Glomerular visceral epithelial cell (primary cell): Measurements from ENCODE around the gene NUP98.
A peak's percentile ranks its signal among the peaks of the same experiment; 100 is the strongest.

Source experiments
- DNase-seq: peaks from one replicate; pipeline ENCODE4 v3.0.0-alpha.2; 2016; ENCODE audit errors: extremely low spot score

NUP98 gene

DNA sequence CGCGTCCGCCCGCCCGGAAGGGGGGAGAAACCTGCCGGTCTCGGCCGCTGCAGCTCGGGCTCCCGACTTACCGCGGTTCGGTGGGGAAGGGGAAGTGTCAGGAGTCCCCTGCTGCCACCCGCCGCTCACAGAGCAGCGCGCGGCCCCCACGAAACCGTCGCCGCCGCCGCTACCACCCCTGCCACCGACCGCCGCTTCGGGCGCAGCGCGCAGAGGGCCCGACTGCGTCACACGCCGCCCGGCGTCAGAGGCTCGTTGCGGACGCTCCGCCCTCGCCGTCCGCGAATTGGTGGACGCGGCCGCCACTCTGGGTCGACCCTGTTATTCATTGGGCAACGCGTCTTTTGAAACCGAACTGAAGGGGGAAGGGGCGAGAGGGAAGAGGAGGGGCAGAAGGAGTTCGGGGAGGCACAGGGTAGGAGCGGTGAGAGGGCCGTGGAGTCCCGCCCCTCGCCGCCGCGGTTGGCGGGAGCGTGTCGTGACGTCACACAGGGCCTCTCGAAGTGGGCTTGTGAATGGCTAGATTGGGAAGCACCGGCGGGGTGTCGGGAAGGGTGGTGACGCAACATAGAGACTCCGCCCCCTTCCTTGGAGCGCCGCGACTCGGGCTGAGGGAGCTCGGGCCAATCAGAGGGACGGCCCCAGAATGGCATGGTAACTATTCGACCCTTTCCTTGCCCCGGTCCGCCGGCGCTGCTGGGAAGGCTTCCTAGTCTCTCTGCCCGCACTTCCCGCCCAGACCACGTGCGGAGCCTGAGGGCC, at the start of gene NUP98:
Gene NUP98, minus strand, starts transcription at position 226 of the 762 bp plus-strand sequence. CDS start 15,437 bp downstream, outside the sequence.
- peak; percentile 100 for DNase-seq

DNA sequence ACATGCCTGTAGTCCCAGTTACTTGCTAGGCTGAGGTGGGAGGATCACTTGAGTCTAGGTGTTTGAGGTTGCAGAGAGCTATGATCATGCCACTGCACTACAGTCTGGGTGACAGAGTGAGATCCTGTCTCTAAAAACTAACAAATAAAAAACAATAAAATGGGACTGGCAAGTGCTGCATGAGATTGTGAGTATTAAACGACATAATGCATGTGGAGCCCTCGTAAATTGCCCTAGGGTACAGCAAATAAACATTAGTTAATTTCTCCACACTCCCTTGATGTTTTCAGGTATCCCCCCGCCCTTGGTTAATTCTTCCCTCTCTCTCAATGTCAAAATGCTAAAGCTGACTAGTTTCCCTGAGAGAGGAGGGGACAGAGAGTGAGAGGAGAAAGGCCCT, 48.3 kb upstream of the NUP98 start:
- no peak for DNase-seq

DNA sequence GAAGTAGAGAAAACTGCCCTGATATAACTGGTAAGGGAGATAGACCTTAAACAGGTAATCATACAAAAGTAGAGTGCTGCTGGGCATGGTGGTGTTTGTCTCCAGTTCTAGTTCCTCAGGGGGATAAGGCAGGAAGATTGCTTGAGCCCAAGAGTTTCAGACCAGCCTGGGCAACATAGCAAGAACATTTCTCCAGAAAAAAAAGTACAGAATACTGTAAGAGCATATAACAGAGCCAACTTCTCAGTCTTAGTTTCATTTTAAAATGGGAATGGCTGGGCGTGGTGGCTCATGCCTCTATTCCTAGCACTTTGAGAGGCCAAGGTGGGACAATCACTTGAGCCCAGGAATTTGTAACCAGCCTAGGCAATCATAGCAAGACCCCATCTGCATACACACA, 47.9 kb upstream of the NUP98 start:
- no peak for DNase-seq

DNA sequence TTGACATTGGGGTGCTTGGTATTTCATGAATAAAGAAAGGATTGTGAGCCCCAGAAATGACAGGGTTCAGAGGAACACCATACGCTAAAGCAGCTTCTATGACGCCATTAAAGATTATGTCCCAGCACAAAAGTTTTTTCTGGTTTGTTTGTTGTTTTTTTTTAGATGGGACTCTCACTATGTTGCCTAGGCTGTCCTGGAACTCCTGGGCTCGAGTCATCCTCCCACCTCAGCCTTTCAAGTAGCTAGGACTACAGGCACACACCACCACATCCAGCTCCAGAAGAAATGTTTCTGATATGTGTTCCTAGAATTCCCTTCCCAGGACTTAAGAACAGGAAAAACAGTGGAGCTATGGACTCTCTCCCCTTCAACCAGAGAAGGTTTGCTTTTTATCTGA, 46.0 kb upstream of the NUP98 start:
- DNase-seq: no peak

DNA sequence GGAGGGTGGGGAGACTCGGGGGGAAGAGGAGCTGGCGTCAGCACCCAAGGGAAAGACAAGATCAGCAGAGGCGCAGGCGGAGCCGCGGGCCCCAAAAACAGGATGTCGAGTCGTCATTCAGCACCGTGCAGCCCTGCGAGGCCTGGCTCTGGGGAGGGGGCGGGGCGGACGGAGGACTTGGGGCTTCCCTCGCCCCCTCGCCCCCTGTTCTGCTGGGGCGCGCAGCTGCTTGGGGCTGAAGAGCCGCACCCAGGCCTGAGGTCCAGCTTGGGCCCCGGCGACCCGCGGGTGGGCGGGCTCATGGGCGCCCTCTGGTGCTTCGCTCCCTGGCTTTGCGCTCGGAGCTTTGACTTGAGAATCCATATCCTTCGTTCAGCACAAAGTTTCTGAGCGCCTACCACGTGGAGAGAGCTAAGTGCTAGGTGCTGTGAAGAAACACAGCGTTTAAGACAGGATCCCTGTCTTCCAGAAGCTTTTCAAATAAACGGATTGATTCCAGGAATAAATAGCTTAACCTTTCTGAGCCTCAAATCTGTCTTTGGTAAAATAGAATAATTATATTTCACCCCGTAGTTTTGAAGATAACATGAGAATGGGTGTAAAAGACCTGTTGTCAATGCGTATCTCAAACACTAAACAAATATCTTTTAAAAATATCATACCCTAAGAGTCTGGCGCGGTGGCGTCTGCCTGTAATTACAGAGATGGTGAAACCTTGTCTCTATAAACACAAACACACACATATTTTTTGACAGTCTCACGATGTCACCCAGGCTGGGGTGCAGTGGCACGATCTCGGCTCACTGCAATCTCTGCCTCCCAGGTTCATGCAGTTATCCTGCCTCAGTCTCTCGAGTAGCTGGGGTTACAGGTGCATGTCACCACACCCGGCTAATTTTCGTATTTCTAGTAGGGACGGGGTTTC, 44.3 kb upstream of the NUP98 start:
- DNase-seq: peak; percentile 86

DNA sequence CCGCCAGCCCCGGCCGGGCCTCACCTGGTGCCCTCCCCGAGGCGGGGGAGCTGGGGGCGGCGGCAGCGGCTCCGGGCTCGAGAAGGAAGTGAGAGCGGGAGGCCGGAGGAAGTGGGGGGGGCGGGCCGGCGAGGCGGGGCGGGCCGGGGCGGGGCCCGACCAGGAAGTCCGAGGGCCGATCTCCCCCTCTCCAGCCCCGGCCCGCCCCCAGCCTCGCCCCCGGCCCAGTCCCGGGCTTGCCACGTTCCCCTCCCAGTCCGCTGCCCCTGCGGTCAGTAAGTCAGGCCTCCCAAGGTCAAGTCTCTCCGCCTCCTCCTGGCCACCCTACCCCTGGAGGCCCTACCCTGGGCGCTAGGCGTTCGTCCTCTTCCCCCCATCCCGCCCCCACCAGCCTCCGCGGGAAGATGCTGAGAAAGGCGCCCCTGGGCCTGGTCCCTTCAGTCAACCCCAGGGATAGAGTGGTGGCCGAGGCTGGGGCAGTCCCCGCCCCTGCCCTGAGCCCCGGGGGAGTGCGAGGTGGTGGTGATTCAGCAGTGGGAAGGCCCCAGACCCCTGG, 43.6 kb upstream of the NUP98 start, which contains the start of gene RHOG:
Gene RHOG, minus strand, starts transcription at position 90 of the 556 bp plus-strand sequence. CDS start 12,821 bp downstream, outside the sequence.
- DNase-seq: peak; percentile 85

DNA sequence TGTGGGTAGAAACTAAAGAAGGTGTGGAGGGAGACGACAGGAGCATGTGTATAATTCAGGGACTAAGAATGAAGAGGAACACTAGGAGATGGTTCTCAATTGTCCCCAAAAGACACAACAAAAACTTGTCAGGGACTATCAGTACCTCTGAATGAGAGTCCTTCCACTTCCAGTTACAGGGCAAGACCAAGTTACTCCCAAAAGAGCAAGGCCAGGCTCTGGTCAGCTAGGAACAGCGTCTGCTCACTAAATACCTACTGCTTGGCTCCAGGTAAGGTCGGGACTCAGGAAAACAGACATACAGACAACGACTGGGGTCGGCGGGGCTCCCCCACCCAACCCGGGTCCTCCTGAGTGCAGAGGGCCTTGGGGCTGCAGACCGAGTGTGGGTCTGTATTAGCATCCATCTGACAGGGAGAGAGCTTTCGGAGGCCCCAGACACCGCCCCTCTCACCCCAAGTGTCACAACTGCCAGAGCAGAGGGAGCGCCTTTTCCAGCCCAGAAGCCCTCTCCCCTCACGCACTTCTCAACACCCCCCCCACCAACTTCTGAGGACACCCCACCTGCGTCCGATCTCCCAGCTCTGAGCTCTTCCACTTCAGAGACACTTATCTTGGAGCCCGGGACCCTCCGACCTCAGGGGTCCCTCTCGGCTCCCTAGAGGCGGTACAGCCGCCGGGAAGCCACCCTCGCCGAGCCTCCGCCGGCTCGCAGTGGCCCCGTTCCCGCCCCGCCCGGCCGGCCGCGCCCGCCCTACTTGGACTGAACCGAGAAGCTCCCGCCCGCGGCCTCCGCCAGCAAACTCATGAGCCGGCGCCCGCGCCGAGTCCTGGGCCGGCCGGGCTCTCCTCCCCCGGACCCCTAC, 42.9 kb upstream of the NUP98 start:
- no peak for DNase-seq

DNA sequence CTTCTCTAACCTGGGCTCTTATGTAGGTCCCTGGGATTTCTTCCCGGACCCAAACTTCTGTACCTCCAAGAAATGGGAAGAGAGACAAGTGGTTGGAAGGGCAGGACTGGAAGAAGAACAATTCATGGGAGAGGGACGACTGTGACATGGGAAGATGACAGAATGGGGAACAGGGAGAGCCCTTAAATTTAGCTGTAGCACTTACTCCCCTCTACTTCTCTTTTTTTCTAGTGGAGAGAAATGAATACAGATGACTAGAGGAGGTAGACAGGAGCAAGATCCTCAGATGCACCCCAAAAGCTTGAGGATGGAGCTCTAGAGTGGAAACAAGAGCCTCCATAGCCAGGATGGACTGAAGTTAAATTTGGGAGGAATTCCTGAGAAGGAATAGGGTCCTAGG, 41.1 kb upstream of the NUP98 start:
- DNase-seq: no peak

DNA sequence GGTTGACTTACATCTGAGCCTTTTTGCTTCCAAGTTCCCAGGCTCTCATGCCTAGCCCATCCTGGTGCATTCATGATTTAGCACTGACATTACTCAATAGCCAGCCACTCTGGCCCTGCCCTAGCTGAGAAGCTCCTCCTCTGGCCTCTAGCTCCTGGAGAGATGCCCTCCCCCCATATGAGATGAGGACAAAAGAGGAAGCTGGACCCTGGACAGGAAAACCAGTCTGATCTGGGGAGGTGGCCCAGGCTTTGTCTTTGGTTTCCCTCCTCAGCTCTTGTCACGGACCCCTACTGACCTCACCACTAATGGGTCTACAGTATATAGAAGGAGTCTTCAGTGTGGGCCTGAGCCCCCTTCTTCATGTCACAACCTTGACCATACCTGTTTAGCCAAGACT, 40.4 kb upstream of the NUP98 start:
- DNase-seq: no peak

DNA sequence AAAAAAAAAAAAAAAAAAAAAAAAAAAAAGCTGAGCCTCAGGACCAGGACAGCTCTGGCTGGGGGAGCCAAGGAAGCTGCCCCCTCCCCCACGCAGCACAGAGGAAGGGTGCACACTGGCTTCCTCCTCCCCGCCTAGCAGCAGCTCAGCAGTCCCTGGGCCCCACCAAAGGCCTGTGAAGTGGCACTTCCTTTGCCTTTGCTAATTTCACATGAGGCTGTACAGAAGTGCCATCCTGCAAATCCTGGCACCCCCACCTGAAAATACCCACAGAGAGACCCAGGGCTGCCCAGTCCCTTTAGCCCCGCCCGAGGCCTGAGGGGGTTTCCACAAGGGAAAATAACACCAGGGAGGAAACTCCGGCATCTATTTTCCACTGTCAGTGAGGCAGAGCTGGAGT, 39.5 kb upstream of the NUP98 start:
- no peak for DNase-seq

DNA sequence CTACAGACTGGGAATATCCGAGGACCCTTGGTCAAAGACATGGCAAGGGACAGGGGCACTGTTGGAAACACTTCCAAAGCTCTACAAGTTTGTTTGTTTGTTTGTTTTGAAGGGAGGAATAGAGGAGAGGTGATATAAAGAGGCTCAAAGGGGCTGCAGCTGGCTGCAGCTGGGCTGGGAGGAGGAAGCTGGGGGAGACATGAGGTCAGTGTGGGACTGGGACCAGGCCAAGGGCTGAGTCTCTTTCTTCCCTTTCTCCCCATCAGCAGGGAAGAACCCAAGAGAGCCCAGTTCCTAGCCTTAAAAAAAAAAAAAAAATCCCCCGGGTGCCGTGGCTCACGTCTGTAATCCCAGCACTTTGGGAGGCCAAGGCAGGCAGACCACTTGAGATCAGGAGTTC, 38.4 kb upstream of the NUP98 start:
- no peak for DNase-seq

DNA sequence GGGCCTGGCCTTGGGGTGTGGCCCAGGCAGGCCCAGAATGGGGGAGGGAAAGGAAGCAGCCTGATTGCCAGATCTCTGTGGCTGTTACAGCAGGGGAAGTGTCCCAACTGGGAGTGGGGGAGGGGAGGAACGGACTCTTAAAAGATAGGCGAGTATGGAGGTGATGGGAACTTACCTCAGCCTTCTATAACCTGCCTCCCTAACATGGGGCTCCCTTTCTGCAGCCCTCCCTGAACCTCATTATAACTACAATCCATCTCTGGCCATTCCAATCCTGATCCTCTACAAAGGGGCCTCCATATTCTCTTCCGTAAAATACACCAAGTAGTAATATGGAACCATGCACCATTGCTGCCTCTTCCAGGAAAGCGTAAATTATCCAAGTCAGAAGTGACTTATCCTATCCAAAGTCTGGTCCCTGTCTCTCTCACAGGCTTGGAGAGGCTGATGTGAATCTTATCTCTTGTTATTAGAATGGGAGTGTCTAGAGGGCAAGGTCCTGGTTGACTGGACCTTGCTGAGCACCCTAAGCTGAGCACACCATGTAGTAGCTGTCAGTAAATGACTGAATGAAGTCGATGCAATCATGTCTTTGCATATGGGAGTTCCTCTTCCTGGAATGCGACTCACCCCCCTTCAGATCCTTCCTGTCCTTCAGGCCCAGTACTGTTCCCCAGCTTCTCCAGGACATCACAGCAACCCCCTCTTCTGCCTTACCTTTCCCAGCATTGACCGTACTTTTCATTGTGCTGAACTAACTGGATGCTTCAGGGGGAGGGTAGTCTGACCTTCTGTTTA, 37.5 kb upstream of the NUP98 start:
- no peak for DNase-seq

DNA sequence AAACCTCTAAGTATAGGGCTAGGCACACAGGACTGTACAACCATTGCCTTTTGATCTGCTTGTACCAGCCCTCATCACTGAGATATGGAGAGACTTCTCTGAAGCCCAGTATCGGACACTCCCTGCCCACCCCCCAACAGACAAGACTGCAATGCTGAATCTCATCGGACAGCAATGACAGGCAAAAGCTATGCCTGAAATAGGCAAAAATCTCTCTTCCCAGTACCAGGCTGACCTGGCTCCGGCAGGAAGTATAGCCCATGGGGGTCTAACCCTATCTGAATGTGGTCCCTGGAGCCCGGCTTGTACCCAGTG, 37.0 kb upstream of the NUP98 start:
- no peak for DNase-seq

DNA sequence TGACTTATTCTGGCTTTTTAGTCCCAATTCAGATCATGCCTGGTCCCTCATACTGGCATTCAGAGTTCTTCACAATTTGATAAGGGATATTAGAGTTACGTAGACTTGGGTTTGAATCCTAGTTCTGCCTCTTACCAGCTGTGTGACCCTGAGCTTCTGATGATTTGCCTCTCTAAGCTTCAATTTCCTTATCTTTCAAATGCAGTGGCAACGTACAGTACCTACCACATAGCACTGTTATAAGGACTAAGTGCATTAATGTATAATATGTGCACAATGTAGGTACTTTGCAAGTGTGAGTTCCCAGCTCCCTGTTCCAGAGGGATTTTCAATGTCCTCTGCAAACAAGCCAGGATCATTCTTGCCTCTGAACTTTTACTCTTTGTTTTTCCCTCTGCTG, 36.1 kb upstream of the NUP98 start:
- no peak for DNase-seq

DNA sequence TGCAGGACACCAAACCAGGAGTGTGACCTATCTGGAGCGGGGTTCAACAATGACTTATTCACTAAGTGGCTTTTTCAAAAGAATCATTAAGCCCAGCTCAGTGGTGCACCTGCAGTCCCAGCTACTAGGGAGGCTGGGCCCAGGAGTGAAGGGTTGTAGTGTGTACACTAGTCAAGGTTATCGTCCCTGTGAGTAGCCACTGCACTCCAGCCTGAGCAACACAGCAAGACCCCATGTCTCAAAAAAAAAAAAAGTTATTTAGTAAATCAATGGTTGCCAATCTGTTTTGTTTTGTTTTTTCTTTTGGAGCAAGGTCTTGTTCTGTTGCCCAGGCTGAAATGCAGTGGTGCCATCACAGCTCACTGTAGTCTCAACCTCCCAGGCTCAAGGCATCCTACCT, 35.5 kb upstream of the NUP98 start:
- no peak for DNase-seq

DNA sequence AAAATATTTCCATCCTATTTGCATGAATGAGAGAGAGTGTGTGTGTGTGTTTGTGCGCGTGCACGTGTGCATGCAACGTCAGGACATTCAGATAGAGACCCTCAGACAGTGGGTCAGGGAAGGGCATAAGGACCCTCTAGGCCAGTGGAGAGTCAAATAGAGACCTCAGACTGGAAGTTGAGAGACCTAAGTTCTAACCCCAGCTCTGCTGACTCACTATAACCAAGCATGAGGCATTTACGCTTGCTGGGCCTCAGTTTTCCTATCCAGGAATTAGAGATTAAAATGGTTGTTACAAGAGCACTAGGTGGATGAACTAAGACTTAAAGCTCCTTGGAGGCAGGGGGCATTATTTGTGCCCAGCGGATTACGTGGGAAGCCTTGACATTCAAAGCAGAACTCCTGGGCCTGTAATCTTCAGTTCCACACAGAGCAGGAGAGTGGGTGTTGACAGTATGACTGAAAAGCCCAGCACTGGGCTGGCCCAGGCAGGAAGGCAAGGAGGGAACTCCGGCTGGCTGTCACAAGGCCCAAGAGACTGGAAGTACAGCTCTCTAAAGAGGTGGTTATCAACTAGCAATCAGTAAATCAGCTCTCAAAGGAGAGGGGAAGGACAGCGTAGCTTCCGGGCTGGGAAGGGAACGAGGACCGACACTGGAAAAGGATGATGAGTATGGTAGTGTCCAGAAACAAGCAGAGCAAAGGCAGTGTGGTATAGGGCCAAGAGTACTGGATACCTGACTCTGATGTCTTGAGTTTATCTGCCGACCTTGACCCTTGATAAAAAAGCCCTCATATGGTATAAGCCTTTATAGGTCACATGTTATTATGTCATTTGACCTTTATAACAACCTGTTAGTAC, 34.3 kb upstream of the NUP98 start:
- DNase-seq: no peak

DNA sequence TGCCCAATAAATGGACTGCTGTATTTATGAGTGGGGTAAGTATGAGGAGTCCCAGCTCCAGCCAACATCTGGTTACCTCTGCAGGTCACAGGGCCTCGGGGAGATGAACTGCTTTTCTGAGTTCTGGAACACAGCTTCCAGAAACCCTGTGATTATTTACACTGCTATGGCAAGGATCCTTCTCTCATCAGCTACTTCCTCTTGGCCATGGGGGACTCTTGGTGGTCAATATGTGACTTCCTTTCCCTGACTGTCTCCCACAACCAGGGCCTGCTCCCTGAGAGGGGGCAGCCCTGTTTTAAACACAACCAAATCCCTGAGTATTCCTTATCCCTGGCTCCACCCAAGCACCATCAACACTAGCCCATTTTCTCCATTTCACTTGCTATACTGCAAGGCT, 33.4 kb upstream of the NUP98 start:
- no peak for DNase-seq

DNA sequence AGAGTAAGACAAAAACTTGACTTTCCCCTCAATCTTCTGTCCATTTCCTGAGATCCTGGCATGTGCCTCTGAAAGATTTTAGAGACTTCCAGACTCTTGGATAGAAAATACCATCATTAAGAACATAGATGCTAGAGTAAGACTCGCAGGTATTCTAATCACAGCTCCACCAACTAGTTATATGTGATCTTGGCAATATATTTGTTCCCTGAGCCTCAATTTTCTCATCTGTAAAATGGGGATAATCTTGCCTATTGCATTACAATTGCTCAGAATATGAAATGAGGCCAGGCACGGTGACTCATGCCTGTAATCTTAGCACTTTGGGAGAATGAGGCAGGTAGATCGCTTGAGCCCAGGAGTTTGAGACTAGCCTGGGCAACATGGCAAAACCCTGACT, 32.7 kb upstream of the NUP98 start:
- no peak for DNase-seq

DNA sequence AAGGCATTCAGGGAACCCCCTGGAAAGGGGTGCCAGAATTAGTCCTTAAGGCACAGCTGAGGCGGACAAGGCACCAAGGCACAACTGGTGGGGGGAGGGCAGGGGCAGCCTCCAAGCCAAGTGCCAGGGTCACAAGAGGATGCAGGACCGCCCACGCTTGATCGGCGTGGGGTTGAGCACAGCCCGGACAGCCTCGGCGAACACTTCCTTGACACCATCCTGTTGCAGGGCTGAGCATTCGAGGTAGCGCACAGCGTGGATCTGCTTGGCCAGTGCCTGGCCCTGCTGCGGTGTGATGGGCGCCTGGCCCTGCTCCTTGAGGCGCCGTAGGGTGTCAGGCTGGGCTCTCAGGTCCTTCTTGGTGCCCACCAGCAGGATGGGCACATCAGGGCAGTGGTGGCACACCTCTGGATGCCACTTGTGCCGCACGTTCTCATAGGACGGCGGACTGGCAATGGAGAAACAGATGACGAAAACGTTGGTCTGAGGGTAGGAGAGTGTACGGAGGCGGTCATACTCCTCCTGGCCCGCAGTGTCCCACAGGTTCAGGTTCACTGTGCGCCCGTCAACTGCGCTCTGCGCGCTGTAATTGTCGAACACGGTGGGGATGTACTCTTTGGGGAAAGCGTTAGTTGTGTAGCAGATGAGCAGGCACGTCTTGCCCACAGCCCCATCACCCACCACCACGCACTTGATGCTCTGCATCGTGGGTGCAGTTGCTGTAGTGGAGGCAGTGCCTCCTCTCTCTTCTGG, 30.3 kb upstream of the NUP98 start:
- no peak for DNase-seq
